ENCODE results near the gene TEKT1.

- no peak for TF ChIP-seq CTCF (IDR thresholded peaks at IDR 0.05)
- TF ChIP-seq POLR2A (IDR thresholded peaks at IDR 0.05): no peak
- TF ChIP-seq POLR2AphosphoS5 (IDR thresholded peaks at IDR 0.05): no peak
- no peak for TF ChIP-seq EP300 (IDR thresholded peaks at IDR 0.05)
Measured at GRCh38 chr17:6800422-6801027, 31.0 kb downstream of the TEKT1 start.
